ENCODE measurements around the gene EFL1. TPM values are rescaled to one million over a fixed set of nuclear protein-coding genes. Genes with fewer than 3 reads are reported as not detected.
"Not testable (repeated sequence)": the region's sequence is repeated elsewhere in the genome, so short reads cannot be mapped to it uniquely, and the experiment has no call there.

The EFL1 gene
- polyA plus RNA-seq, 1 donor from 2014 or later = 16.8 TPM

DNA sequence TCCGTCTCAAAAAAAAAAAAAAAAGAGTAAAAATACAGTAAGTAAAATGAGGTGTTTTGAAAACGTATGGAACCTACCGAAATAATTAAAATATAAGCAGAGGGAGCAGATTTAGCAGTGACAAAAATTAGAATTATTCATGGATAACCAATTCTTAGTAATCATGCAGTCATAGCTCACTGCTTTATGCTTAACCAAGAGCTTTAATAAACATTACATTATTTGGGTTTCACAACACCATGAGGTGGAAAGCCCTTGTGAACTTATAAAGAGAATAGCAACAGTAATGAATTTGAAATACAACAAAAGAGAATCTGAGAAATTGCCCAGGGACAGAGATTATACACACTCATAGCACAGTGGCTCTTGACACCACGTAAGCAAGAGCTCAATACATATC is 70.1 kb downstream of the EFL1 start:
- H3K9me3 ChIP-seq (ENCODE audit: low read length); H3K4me2 ChIP-seq (ENCODE audit: low read length); H4K20me1 ChIP-seq (ENCODE audit: insufficient read depth): not testable (repeated sequence)

DNA sequence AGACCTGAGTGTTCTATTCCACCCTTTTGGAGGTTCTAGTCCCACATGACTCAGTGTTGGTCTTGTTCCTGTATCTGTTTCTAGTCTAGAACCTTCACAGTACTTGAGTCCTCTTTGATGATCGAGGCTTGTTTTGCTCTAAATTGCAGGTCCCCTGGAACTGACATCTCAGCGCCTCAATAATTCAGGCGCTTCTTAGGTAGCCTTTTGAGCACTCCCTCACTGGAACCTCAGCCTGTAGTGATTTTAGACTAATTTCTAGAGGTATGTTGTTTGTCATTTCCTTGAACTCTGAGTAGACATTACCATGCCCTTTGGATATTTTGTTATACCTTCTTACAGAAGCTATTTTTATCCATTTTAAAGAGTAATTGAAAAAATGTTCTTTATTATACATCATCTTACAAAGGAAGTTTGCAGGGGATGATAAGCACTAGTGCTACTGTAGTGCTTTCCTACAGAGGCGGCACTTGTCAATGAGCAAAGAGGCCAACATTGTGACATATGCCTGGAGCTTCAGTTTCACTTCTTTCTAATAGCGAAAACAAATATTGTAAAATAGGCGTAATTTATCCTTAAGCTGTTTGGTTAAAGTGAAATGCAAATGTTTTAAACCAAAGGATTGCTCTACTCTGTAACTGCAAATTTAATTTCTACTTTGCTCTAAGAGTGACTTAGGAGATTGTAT is 75.7 kb downstream of the EFL1 start:
- Histone ChIP-seq H3K27ac (ENCODE audit: low read length) (no peak overlapping the region), H3K9me2 (ENCODE audit: insufficient read depth, low read length) (no peaks in the 10 kb centered on the region), H2AFZ (ENCODE audit: low read depth, low read length) (no peak overlapping the region), H3K9ac (ENCODE audit: low read length) (no peak overlapping the region), H3K4me3 (ENCODE audit: low read length) (no peak overlapping the region), H4K20me1 (ENCODE audit: insufficient read depth) (no peaks in the 10 kb centered on the region), H3K79me2 (replicated peaks; ENCODE audit: insufficient read depth, low read length) (no peaks in the 10 kb centered on the region), H3K4me2 (ENCODE audit: low read length) (no peak overlapping the region), H3K36me3 (ENCODE audit: insufficient read depth, low read length) (no peaks in the 10 kb centered on the region), H3F3A (ENCODE audit: insufficient read depth, low read length, poor library complexity, severe bottlenecking) (no peaks in the 10 kb centered on the region), H3K27me3 (ENCODE audit: insufficient read depth, low read depth, low read length) (no peaks in the 10 kb centered on the region), H3K9me3 (ENCODE audit: low read length) (no peaks in the 10 kb centered on the region)
- TF ChIP-seq SMC3 (conservative IDR thresholded peaks at IDR 0.05; ENCODE audit: poor library complexity) = no peak
- TF ChIP-seq RAD21 (conservative IDR thresholded peaks at IDR 0.05) = no peak
- TF ChIP-seq EZH2 (IDR thresholded peaks at IDR 0.05; ENCODE audit: borderline replicate concordance, insufficient read depth, low read length, poor library complexity, severe bottlenecking) = no peak

More for the DNA sequence above, 70.1 kb downstream of the EFL1 start:
- H2AFZ ChIP-seq (ENCODE audit: low read depth, low read length); H3K36me3 ChIP-seq (ENCODE audit: insufficient read depth, low read length); H3K4me3 ChIP-seq (ENCODE audit: low read length); H3K79me2 ChIP-seq (replicated peaks; ENCODE audit: insufficient read depth, low read length); H3F3A ChIP-seq (ENCODE audit: insufficient read depth, low read length, poor library complexity, severe bottlenecking); H3K9me2 ChIP-seq (ENCODE audit: insufficient read depth, low read length); H3K27ac ChIP-seq (ENCODE audit: low read length); H3K9ac ChIP-seq (ENCODE audit: low read length); H3K27me3 ChIP-seq (ENCODE audit: insufficient read depth, low read depth, low read length): not testable (repeated sequence)

DNA sequence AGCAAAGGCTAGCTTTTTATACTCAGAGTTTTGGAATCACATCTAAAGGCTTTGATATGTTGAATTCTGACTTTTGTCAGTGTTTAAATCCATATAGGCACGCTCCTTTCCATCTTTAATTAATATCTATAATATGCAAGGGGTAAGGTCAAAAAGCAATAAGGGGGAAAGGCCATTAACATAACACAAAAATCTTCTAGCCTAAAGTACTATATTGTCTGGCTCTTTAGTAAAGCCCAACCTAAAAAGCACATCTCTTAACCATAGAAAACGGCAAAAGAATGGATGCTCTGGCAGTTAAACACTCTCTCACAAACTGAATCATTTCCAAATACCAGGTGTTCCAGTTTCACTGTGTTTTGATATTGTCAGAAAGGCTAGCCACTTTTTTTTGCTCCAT is 76.4 kb downstream of the EFL1 start:
- H3K27me3 ChIP-seq (ENCODE audit: insufficient read depth, low read depth, low read length) = no peaks in the 10 kb centered on the region
- no peaks in the 10 kb centered on the region for H3F3A ChIP-seq (ENCODE audit: insufficient read depth, low read length, poor library complexity, severe bottlenecking)
- no peaks in the 10 kb centered on the region for H3K36me3 ChIP-seq (ENCODE audit: insufficient read depth, low read length)
- no peaks in the 10 kb centered on the region for H4K20me1 ChIP-seq (ENCODE audit: insufficient read depth)
- no peak overlapping the region for H3K4me3 ChIP-seq (ENCODE audit: low read length)
- TF ChIP-seq, protein P1, sequence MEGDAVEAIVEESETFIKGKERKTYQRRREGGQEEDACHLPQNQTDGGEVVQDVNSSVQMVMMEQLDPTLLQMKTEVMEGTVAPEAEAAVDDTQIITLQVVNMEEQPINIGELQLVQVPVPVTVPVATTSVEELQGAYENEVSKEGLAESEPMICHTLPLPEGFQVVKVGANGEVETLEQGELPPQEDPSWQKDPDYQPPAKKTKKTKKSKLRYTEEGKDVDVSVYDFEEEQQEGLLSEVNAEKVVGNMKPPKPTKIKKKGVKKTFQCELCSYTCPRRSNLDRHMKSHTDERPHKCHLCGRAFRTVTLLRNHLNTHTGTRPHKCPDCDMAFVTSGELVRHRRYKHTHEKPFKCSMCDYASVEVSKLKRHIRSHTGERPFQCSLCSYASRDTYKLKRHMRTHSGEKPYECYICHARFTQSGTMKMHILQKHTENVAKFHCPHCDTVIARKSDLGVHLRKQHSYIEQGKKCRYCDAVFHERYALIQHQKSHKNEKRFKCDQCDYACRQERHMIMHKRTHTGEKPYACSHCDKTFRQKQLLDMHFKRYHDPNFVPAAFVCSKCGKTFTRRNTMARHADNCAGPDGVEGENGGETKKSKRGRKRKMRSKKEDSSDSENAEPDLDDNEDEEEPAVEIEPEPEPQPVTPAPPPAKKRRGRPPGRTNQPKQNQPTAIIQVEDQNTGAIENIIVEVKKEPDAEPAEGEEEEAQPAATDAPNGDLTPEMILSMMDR (IDR thresholded peaks at IDR 0.05; ENCODE audit: poor library complexity, severe bottlenecking) = no peak
- TF ChIP-seq POLR2AphosphoS5 (IDR thresholded peaks at IDR 0.05) (no peak), RAD21 (conservative IDR thresholded peaks at IDR 0.05) (no peak), EP300 (conservative IDR thresholded peaks at IDR 0.05; ENCODE audit: poor library complexity, severe bottlenecking) (no peak), MXI1 (conservative IDR thresholded peaks at IDR 0.05; ENCODE audit: poor library complexity, severe bottlenecking) (no peak), TAF1 (IDR thresholded peaks at IDR 0.05; ENCODE audit: low read depth) (no peak), SMC3 (conservative IDR thresholded peaks at IDR 0.05; ENCODE audit: poor library complexity) (no peak), EZH2 (IDR thresholded peaks at IDR 0.05; ENCODE audit: borderline replicate concordance, insufficient read depth, low read length, poor library complexity, severe bottlenecking) (no peak)
- TF ChIP-seq, protein P2, sequence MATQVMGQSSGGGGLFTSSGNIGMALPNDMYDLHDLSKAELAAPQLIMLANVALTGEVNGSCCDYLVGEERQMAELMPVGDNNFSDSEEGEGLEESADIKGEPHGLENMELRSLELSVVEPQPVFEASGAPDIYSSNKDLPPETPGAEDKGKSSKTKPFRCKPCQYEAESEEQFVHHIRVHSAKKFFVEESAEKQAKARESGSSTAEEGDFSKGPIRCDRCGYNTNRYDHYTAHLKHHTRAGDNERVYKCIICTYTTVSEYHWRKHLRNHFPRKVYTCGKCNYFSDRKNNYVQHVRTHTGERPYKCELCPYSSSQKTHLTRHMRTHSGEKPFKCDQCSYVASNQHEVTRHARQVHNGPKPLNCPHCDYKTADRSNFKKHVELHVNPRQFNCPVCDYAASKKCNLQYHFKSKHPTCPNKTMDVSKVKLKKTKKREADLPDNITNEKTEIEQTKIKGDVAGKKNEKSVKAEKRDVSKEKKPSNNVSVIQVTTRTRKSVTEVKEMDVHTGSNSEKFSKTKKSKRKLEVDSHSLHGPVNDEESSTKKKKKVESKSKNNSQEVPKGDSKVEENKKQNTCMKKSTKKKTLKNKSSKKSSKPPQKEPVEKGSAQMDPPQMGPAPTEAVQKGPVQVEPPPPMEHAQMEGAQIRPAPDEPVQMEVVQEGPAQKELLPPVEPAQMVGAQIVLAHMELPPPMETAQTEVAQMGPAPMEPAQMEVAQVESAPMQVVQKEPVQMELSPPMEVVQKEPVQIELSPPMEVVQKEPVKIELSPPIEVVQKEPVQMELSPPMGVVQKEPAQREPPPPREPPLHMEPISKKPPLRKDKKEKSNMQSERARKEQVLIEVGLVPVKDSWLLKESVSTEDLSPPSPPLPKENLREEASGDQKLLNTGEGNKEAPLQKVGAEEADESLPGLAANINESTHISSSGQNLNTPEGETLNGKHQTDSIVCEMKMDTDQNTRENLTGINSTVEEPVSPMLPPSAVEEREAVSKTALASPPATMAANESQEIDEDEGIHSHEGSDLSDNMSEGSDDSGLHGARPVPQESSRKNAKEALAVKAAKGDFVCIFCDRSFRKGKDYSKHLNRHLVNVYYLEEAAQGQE (IDR thresholded peaks at IDR 0.05; ENCODE audit: borderline replicate concordance) = no peak
- H3K9me2 ChIP-seq (ENCODE audit: insufficient read depth, low read length) = no peaks in the 10 kb centered on the region
- no peaks in the 10 kb centered on the region for H3K79me2 ChIP-seq (replicated peaks; ENCODE audit: insufficient read depth, low read length)
- no peak overlapping the region for H3K27ac ChIP-seq (ENCODE audit: low read length)
- H3K9ac ChIP-seq (ENCODE audit: low read length) = no peak overlapping the region
- H3K4me2 ChIP-seq (ENCODE audit: low read length) = no peak overlapping the region
- no peak overlapping the region for H2AFZ ChIP-seq (ENCODE audit: low read depth, low read length)
- H3K9me3 ChIP-seq (ENCODE audit: low read length) = no peaks in the 10 kb centered on the region
